KBM-7 (cell line): ENCODE data around the gene CDH13.

Experiments
- DNase-seq: peaks from one replicate; pipeline ENCODE4 v3.0.0-alpha.2; 2015
- in situ Hi-C: fragments of 300-500 bp; cut with MboI; formaldehyde crosslinking; loops from 2 replicates; pipeline ENCODE4 v1.14.3; 2020; ENCODE audit warnings: low sequenced_read_pairs, low pct_unique_long_range_greater_than_20kb, mixed read lengths

The CDH13 gene

DNA sequence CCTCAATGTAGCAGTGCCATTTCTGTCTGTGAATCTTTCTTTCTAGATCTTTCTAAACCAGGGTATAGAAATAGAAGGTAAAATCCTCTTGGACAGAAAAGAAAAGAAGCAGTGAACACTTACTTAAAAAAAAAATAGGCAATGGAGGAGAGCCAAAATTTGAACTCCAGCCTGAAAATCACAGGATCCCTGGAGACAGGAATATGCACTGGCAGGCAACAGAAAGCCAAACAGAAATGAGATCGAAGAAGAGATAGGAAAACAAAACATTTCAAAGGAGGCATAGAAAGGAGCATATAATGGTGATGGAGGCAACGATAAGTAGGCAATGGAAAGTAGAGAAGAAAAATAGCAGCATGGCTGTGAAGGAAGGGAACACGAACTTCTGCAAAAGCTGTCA is 927.3 kb downstream of the CDH13 start:
- in situ Hi-C loops: no loop called here
- no peak for DNase-seq

DNA sequence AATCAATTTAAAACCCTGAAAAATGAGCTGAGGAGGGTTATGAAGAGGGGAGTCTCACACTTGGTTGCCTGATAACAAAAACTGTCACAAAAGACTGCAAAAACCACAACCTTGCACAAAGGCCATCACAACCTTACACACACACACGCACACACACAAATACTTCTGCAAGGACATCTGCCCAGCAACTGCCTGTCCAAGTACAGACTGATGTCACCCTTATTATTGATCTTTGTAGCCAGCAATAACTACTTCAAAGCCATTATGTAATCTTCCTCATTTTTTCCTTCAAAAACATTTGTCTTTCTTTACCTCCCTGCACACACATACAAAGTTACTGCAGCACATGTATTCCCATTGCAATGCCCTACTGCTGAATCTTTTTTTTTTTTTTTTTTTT is 927.8 kb downstream of the CDH13 start:
- no peak for DNase-seq
- in situ Hi-C loops: no loop called here

DNA sequence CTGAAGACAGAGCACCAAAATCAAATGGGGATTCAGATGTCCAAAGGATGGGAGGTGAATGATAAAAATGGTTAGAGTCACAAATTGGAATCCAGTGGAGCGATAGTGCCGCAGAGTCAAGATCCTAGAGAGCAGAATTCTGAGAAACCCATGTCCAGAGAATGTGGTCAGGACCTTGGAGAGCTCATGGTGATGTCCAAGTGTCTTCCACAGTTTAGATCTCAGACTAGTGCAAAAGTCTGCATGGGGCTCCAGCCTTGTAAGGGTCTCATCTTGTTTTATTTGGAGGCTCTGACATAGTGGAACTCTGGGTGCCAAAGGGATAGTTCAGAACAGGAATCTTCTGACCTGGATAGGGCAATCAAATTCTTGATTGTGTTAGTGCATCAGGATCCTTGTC is 935.1 kb downstream of the CDH13 start:
- in situ Hi-C loops: no loop called here
- DNase-seq: no peak

DNA sequence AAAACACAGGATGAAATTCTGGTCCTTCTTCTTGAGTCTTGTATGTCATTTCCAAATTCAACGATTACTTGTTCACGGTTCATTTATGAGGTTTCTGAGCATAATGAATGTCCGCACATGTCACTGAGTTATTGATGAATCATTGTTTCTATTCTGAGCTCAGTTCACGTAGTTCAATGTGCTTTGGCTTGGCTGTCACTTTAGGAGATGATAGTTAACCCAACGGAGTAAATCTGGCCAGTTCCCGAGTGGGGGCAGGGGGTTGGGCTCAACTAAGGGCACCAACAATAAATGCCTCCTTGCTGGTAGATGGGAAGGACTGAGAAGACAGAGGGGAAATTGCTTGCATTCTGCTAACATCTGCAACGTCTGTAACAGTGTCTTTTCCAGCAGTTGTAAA is 941.6 kb downstream of the CDH13 start:
- in situ Hi-C loops: no loop called here
- no peak for DNase-seq

DNA sequence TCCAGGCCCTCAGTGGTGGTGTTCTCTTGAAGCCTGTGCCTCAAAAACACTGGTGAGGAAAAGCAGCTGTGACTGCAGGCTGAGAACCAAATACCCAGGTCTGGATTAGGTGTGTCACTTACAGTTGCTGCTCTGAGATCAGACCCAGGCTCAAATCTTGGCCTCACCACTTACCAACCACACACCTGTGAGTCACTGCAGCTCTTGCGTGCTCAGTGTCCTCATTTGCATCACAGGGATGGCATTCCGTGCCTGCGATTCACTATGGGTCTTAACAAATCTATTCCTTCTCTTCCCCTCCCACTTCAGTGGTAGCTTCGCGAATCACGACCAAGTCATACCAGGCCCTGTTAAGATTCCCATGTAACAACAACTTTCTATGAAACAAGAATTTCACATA is 947.6 kb downstream of the CDH13 start:
- in situ Hi-C loops: no loop called here
- DNase-seq: no peak

DNA sequence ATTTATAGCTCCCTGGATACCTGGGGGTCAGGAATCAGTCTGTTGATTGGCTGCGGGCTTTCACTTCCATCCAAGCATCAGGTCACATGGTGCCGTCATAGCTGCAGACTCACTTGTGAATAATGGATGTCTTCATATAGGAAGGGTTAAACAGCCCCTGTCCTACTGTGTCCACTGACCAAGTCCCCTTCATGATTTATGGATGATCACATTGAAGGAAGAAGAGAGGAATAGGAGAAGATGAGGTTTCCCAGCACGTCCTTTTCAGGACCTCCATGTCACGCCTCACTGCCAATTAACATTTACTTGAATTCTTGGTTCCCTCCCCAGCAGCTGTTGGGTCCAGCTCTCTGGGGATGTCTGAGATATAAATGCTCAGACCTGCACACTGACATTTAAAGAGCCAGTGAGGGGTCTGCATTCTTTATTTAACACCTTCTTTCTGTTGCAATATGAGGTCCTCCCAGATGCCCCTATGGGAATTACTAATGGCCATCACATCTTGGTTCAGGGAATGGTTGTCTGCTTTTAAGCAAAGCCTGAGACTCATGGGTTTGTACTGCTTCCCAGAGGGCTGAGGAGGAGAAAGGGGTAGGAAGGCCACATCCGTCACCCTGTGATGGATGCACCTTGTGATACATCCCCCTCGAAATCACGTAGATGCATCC is 950.4 kb downstream of the CDH13 start:
- in situ Hi-C loops: no loop called here

DNA sequence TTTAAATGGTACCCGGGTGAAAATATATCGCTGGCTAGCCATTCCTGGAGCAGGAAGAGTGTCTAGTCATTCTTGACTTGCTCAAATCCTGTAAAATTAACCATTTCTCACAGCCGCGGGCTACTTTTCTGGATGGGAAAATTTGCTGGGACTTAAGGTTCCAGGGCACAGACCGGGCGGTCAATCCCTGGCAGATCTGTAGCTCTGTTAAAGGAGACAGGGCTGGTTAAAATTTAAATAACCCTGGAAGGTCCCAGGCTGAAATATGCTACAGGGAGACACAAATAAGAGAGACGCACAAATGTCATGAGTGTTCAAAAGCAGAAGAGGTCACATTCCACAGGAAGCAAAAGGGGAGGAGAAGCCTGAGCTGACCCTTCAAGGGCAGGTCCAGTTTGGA is 951.4 kb downstream of the CDH13 start:
- in situ Hi-C loops: no loop called here
- DNase-seq: no peak

More for the DNA sequence above, 950.4 kb downstream of the CDH13 start:
- DNase-seq: no peak

DNA sequence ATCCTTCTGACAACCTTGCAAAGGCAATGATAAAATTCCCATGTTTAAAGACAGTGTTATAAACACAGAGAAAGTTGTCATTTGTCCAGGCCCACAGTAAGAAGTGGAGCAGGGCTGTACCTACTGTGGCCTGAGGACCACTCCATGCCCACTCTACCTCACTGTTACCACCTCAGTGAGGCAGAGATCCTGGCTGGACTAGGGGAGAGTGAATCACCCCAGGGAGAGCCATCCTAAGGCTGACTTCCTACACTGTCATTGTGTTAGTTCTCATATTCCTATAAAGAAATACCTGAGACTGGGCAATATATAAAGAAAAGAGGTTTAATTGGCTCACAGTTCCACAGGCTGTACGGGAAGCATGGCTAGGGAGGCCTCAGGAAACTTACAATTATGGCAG is 952.3 kb downstream of the CDH13 start:
- no peak for DNase-seq
- in situ Hi-C loops: no loop called here

DNA sequence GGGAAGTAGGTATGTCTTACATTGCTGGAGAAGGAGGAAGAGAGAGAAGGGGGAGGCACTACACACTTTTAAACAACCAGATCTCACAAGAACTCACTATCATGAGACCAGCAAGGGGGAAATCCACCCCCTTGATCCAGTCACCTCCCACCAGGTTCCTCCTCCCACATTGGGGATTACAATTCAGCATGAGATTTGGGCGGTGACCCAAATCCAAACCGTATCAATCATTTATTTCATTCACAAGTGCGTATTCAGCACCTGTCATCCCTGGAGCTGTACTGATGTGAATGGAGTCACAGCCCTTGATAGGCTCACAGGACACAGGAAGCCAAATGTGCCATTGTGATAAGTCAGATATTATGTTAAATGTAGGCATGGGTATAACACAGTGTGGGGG is 952.7 kb downstream of the CDH13 start:
- DNase-seq: no peak
- in situ Hi-C loops: no loop called here

DNA sequence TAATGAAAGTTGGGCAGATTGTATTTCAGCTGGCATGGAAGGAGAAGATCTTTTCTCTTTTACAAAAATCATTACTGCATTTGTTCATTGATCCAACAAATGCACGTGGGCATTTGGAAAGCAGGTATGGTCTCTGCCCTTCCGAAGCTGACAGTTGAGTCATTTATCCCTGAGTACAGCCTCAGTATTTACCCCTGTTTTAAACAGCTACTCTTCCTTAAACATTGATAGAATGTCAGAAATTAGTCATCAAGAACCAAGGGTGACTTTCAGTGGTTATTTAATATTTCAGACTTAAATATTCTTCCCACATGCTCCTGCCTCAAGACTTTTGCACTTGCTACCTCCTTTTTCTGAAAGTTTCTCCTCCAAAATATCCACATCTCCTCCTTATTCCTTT is 954.3 kb downstream of the CDH13 start:
- in situ Hi-C loops: no loop called here
- DNase-seq: no peak

DNA sequence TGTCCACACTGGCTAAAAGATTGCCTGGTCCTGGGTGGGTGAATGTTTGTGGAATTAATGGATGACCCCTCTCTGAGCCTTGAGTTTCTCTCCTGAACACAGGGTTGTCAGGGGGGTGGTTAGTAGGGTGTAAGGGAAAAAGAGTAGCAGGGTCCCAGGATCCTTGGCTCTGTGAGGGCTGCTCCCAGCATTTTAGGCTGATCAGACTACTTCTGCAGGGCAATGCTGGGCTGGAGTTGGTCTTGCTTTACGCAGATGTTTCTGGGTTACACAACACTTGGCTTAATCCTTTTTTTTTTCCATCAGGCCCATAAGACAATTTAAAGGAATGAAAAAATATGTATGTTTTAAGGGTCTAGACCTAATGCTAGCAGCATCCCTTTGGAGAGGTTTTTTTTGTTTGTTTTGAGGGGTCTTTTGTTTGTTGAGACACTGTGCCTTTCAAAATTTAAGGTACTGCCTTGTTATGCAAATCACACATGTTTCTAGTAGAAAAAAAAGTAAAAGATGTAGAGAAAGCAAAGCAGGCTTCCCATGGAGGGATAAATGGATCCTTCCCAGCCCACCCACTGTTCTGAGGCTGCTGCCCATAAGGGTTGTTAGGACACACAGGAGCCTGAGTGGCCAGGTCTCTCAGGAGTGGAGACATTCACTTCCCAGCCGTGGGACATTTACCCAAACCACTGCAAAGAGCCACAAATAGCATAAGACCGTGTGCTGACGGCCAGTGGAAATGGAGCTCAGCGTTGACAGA is 955.4 kb downstream of the CDH13 start:
- in situ Hi-C loops: no loop called here
- DNase-seq: no peak

DNA sequence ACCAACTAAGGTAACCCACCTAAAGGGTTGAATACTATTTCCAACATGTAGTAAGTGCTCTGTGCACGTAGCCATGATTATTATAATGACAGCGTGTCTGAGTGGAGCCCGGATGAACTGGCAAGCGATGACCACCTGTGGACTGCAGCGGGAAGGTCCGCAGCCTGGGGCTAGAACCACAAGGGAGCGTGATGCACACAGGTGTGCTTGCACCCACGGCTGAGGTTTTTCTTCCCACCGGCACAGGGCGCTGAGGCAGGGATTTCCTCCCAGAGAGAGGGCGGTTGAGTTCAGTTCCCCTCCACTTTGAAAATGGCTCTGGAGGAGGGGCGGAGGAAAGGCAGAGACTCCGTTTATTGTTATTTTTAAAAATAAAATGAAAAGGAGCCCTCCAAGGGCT is 959.3 kb downstream of the CDH13 start:
- DNase-seq: no peak
- in situ Hi-C loops: no loop called here

DNA sequence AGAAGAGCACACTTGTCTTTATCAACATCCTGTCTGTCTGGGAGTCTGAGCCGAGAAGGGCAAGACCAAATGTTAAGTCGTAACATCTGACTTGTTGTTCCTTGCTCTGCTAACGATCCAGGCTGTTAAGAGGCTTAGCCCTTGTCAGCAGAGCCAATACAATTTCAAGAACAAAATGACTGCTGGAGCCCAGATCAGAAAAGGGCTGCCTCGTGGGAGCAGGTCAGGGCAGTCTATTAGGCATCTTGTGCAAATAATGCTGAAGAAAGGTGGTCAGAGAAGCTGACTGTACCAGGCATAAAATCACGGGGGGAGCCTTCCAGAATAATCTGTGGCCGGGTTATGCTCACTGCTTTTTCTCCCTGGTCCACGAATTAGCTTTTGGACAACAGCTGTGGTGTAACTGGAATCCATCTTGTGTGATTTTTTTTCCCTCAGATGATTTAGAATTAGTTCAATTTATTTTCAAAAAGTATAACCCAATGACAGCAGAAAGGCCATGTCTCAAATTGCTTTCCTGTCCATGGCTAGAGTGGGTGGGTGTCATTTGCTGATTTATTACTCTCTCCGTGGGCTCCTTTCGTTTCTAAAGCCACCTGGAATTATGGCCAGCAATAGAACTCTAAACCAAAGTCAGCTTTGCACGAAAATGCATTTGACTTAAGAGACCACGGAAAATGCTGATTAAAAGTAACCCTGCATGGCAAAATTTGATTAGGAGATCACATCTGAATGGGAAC is 959.9 kb downstream of the CDH13 start:
- in situ Hi-C loops: no loop called here
- DNase-seq: no peak

DNA sequence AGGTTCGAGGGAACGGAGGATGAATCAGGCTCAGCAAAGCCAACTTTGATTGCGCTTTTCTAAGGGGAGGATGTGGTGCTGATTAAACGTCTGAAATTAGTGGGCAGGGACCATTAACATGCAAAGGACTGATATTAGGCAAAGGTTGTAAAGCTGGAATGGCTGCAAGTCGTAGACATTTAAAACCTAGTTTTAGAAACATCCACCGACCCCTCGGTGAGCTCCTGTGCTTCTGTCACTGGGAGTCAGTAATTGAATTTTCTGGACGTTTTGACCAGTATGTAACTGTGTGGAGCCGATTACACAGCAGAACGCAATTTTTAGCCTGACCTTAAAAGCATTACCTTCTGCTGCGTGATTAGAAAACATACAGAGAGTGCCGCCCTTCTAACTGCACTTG is 960.4 kb downstream of the CDH13 start:
- in situ Hi-C loops: no loop called here
- DNase-seq: no peak

DNA sequence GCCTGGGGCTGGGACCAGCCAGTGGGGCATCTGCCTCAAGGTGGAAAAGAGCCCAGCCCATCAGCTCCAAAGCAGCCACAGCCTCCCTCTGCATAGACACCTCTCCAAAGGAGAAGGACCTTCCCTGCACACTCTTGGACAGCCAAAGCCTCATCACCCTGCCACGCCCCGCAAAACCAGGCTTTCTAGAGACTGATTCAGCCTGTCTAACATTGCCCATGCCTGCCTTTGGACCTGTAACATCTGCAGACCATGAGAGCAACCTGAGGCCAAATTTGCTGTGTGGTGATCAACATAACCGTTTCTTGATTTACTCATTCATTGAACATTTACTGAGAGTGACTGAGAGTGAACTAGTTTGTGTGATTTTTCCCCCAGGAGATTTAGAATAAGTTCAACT is 961.3 kb downstream of the CDH13 start:
- in situ Hi-C loops: no loop called here
- no peak for DNase-seq

DNA sequence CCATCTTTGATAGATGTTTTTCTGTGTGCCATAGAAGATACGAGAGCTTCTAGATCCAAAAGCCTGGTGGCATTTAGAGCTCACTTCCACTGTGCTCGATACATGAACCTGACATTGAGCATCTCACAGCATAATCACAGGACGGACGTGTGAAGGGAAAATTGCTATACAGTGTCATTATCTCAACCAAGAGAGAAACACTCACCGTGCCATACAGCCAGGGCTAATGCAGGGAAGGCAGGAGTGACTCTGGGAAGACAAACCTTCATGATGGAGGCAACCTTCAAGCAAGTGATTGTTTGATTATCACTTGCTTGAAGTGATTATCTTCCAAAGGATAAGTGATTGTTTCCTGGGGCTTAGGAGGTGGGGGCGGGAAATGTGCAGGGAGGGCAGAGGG is 962.8 kb downstream of the CDH13 start:
- no peak for DNase-seq
- in situ Hi-C loops: no loop called here

DNA sequence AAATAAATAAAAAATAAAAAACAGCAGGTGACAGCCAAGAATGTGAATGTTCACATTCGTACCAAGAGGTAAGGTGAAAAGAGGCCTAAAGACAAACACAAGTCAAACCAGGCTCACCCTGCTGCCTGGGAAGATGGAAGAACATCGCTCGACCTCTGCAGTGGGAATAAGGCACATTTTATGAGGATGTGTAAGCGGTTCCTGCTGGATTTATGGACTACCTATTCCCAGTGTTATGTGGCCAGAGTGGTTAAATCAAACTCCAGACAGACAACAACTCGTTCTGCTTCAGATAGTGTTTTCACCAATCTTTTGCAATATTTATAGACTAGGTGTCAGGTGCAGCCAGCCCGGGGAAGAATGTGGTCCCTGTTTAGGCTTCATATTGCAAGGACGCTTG is 966.0 kb downstream of the CDH13 start:
- in situ Hi-C loops: no loop called here
- DNase-seq: no peak

DNA sequence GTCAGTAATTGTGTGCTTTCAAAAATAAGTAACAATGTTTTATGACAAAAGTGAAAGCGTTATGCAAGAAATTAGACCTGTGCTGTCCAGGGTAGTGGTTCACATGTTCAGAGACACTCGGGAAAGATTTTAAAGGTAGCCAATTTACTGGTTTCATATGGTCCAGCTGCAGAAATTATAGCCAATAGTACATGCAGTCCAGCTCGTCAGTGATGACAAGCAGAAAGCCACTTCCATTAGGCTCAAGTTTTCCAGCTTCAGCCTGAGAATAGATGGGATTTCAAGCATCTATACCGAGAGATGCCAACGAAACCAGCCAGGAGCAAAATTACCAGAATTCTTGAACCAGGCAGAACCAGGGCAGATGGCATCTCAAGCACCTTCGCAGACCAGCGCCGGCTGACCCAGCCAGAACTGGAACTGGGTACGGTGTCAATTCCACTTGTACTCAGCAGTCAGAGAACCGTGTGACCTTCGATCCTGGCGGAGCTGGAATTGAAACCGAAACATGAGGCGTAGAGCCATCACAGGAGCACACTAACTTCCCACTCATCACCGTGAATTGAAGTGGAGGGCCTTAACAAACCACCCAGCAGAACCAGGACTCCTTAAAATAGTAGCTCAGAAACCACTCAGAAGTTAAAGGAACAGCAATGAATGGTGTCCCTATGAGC is 973.2 kb downstream of the CDH13 start:
- no peak for DNase-seq
- in situ Hi-C loops: no loop called here

DNA sequence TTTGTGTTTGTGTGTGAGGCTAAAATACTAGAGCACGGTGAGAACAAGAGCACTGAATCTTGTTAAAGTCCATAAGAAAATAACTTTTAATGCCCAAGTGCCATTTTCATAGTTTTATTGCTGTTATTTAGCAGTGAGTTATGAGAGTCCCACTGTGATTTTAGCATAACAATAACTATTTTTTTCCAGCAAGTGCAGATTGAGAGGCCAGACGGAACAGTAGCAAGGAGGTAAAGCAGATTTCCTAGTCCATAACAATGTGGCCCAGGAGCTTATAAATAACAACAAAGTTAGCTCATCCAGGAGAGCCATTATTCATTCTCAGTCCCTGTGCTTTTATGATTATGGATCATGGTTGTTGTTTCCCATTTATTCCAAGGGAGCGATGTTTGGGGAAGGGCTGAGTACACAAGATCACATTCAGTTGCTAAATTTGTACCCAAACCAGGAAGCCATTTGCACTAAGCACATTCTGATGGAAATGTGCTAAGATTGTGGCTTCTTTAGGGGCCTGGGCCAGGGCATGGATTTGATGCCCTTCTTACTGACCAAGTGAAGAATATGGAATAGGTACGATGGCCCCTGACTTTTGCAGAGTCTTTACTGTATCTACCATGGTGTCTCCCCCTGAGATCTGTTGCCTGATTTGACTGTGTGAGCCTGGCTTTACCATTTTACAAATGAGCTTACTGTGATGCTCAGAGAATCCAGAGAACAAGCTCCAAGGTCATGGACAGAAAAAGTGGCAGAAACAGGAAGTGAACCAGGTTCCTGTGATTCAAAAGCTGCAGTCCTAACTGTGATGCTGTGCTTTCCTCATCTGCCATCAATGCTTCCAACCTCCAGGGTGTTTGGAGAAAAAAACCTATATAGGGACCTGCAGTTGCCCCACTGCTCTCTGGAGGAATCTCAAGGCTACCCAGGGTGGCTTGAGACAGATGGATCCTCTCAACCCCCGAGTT is 976.3 kb downstream of the CDH13 start:
- no peak for DNase-seq
- in situ Hi-C loops: no loop called here
